B cell (primary cell): ENCODE results near the gene UBR4. TPM values are rescaled to one million over a fixed set of nuclear protein-coding genes. Genes with fewer than 3 reads are reported as not detected.
"Not testable (repeated sequence)": the region's sequence is repeated elsewhere in the genome, so short reads cannot be mapped to it uniquely, and the experiment has no call there.

Source experiments
- ATAC-seq: fragments of 200-7000 bp; cut with Tn5 transposase; one replicate; pipeline ENCODE4 v1.10.0; 2021; ENCODE audit warnings: low read depth, mild to moderate bottlenecking, moderate number of reproducible peaks, moderate library complexity
- CTCF ChIA-PET: fragments of 350-600 bp; sonication (Branson Sonifier 250); formaldehyde crosslinking; loops from one replicate; lab custom pipeline; 2021; ENCODE audit warnings: antibody characterized with exemption, inconsistent platforms; lab: Charles Lee
- POLR2A ChIA-PET: fragments of 350-600 bp; sonication (Branson Sonifier 250); formaldehyde crosslinking; loops from one replicate; lab custom pipeline; 2021; ENCODE audit warnings: antibody characterized with exemption; lab: Charles Lee
- DNase-seq: peaks from one replicate; pipeline ENCODE4 v3.0.0; 2013
- H2AFZ ChIP-seq: 2 replicates; pipeline ENCODE4 v1.6.1; 2012; ENCODE audit warnings: mild to moderate bottlenecking, low read depth, low read length; ENCODE audit not compliant: insufficient read depth, poor library complexity, severe bottlenecking
- H3K27ac ChIP-seq, 2 donors: 1 replicate in 1 of 2; 2 replicates in 1 of 2; pipeline ENCODE4 v1.5.1; 2012 to 2013; ENCODE audit warnings: low read length in 2 of 2, mild to moderate bottlenecking in 2 of 2, moderate library complexity in 1 of 2
- H3K27me3 ChIP-seq, 4 experiments: fragments of 200-600 bp in 1 of 4; sonication (generic) in 1 of 4; replicated peaks in 1 of 4; 1 replicate in 2 of 4; 2 replicates in 2 of 4; pipeline versions ENCODE4 v1.6.1 to v1.7.0; 2013 to 2016; ENCODE audit warnings: low read length in 3 of 4, mild to moderate bottlenecking in 2 of 4, mixed read lengths in 1 of 4, moderate library complexity in 1 of 4; ENCODE audit not compliant: insufficient read depth in 4 of 4, control insufficient read depth in 3 of 4; ENCODE audit errors: control extremely low read depth in 1 of 4
- H3K36me3 ChIP-seq, 2 experiments: replicated peaks in 1 of 2; 1 replicate in 1 of 2; 2 replicates in 1 of 2; pipeline versions ENCODE4 v1.6.1 to v1.7.1; 2013; ENCODE audit warnings: low read length in 1 of 2; ENCODE audit not compliant: insufficient read depth in 2 of 2, control insufficient read depth in 1 of 2; ENCODE audit errors: control extremely low read depth in 1 of 2, extremely low read depth in 1 of 2
- H3K4me1 ChIP-seq, 2 donors: fragments of 200-600 bp in 1 of 2; sonication (generic) in 1 of 2; 1 replicate in 1 of 2; 2 replicates in 1 of 2; pipeline versions ENCODE4 v1.5.1 to v1.6.1; 2013 to 2017; ENCODE audit warnings: low read length in 2 of 2; ENCODE audit not compliant: control insufficient read depth in 2 of 2, insufficient read depth in 2 of 2
- H3K4me2 ChIP-seq: replicated peaks from 2 replicates; pipeline ENCODE3; 2012; ENCODE audit warnings: mild to moderate bottlenecking, low read depth, low read length; ENCODE audit not compliant: poor library complexity, severe bottlenecking
- H3K4me3 ChIP-seq, 5 experiments: fragments of 200-600 bp in 1 of 5; sonication (generic) in 1 of 5; 1 replicate in 3 of 5; 2 replicates in 2 of 5; pipeline versions ENCODE4 v1.5.1 to v1.7.0; 2011 to 2016; ENCODE audit warnings: low read length in 4 of 5, mild to moderate bottlenecking in 4 of 5, low read depth in 2 of 5, control low read depth in 1 of 5, moderate library complexity in 1 of 5; ENCODE audit not compliant: insufficient read depth in 1 of 5; ENCODE audit errors: control extremely low read depth in 1 of 5, extremely low read depth in 1 of 5
- H3K79me2 ChIP-seq: fragments of 200-600 bp; sonication (generic); one replicate; pipeline ENCODE4 v1.6.0; 2016; ENCODE audit warnings: low read length; ENCODE audit not compliant: control insufficient read depth, insufficient read depth
- H3K9ac ChIP-seq: fragments of 200-600 bp; sonication (generic); 2 replicates; pipeline ENCODE4 v1.6.1; 2017; ENCODE audit warnings: mild to moderate bottlenecking, low read length, moderate library complexity
- H3K9me3 ChIP-seq, 3 donors: one replicate each; pipeline versions ENCODE4 v1.6.1 to v1.7.1; 2013; ENCODE audit warnings: low read length in 2 of 3; ENCODE audit not compliant: control insufficient read depth in 2 of 3, insufficient read depth in 1 of 3; ENCODE audit errors: control extremely low read depth in 1 of 3
- H4K20me1 ChIP-seq: 2 replicates; pipeline ENCODE4 v1.6.0; 2012; ENCODE audit warnings: mild to moderate bottlenecking, low read length; ENCODE audit not compliant: insufficient read depth, control insufficient read depth, poor library complexity, severe bottlenecking
- H3K27ac Mint-ChIP-seq: one replicate; pipeline ENCODE4 v1.8.0; 2021; ENCODE audit warnings: mixed read lengths
- H3K27me3 Mint-ChIP-seq: one replicate; pipeline ENCODE4 v1.8.0; 2021; ENCODE audit warnings: mixed read lengths
- H3K4me1 Mint-ChIP-seq: one replicate; pipeline ENCODE4 v1.8.0; 2021; ENCODE audit warnings: mixed read lengths
- H3K4me3 Mint-ChIP-seq: one replicate; pipeline ENCODE4 v1.8.0; 2021; ENCODE audit warnings: mixed read lengths
- H3K9me3 Mint-ChIP-seq: one replicate; pipeline ENCODE4 v1.8.0; 2022; ENCODE audit warnings: mixed read lengths; ENCODE audit not compliant: insufficient read depth
- CTCF ChIP-seq: fragments of 200-600 bp; IDR thresholded peaks from one replicate; pipeline ENCODE4 v1.8.0; 2022; ENCODE audit warnings: antibody characterized with exemption, mild to moderate bottlenecking
- EZH2 ChIP-seq: IDR thresholded peaks from 2 replicates; pipeline ENCODE4 v1.6.1; 2012; ENCODE audit warnings: borderline replicate concordance, low read depth, mild to moderate bottlenecking, moderate library complexity, low read length; ENCODE audit not compliant: insufficient read depth, poor library complexity, severe bottlenecking
- WGBS: methylation state at CpG from one replicate; pipeline ENCODE4 v1.1.5; 2013; ENCODE audit warnings: missing lambda C conversion rate; ENCODE audit not compliant: insufficient coverage; 5-methylcytosine and 5-hydroxymethylcytosine counted together
- intact Hi-C: fragments of 100-400 bp; cut with micrococcal nuclease; formaldehyde crosslinking; loops from one replicate; pipeline ENCODE4 v1.10.0; 2022
- polyA plus RNA-seq: library from polyadenylated mRNA; depleted of rRNA; stranded (reverse); fragments of >200 nt; gene quantifications from 2 replicates; pipeline ENCODE4 v1.2.3, GENCODE V29; 2012
- total RNA-seq, 2 donors: library from RNA; stranded (reverse); fragments of 120-200 nt in 1 of 2; gene quantifications; 1 replicate in 1 of 2; 2 replicates in 1 of 2; pipeline versions ENCODE4 v1.2.3 to v1.2.4, GENCODE V29; 2013 to 2022

Gene UBR4
- total and polyA plus RNA-seq, 2 donors (not counting 1 experiment from before 2014, with no cell fraction given), result 90.0 to 190 TPM

DNA sequence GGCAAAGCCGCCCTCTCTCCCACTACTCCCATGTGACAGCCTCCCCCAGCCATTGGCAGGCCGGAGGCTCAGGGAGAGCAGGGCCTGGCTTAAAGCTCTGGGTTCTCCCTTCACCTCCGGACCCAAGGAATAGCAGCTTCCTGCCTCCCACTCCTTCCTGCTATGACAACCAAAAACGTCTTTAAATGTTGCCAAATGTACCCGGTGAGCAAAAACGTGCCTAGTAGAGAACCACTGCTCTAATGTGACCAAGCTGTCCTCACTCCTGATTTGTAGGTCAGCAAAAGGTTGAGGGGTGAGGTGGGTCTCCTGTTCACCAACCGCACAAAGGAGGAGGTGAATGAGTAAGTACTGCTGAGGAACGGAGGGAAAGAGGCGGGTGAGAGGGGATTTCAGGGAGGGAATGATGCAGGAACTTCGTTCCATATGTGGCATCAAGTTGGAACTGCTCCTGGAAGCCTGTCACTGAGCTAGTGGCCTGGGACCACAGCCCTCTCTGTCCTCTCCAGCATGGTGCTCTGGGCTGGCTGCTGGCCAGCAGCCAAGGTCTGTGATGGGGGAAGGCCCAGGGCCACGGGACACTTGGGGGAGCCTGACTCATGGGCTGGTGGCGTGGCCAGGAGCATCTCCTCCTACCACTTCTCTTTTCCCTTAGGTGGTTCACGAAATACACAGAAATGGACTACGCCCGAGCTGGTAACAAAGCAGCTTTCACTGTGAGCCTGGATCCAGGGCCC lies 47.3 kb upstream of the UBR4 start:
- no peaks in the 10 kb centered on the region for H3K9me3 Mint-ChIP-seq
- Histone ChIP-seq H4K20me1 (peaks cover 38% of the 10 kb centered on the region), H3K79me2 (peaks cover 27% of the 10 kb centered on the region), H2AFZ (no peak overlapping the region), H3K36me3 (peaks cover 0 to 43% of the 10 kb centered on the region in 2 experiments), H3K9ac (no peak overlapping the region), H3K9me3 (no peaks in the 10 kb centered on the region), H3K27me3 (no peaks in the 10 kb centered on the region), H3K4me3 (no peak overlapping the region), H3K4me2 (no peak overlapping the region), H3K4me1 (peaks cover 13 to 20% of the 10 kb centered on the region in 2 donors), H3K27ac (no peak overlapping the region)
- intact Hi-C loops, result no loop called here
- H3K4me3 Mint-ChIP-seq, result no peak overlapping the region
- H3K27ac Mint-ChIP-seq, result no peak overlapping the region
- 76% methylated on average over 15 of the region's 15 CpGs for WGBS
- no peaks in the 10 kb centered on the region for H3K27me3 Mint-ChIP-seq
- DNase-seq, result no peak
- no peak for ATAC-seq
- ChIA-PET CTCF (interaction anchor here (1.2 kb wide), 1 partner anchor 325 kb away, joined by 3 read pairs; no protein-coding TSS in a partner anchor), POLR2A (no interaction called here)
- TF ChIP-seq EZH2 (no peak), CTCF (no peak)
- peaks cover 12% of the 10 kb centered on the region for H3K4me1 Mint-ChIP-seq

DNA sequence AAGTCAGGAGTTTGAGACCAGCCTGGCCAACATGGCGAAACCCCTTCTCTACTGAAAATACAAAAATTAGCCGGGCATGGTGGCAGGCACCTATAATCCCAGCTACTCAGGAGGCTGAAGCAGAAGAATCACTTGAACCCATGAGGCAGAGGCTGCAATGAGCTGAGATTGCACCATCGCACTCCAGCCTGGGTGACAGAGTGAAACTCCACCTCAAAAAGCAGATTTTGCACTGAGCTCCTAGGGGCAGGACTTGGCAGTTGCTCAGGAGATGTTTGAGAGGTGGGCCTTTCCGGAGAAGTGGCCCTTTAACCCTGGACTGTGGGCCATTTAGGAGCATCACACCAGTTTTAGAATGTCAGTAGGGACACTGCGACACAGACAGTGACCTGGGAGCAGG lies 46.2 kb upstream of the UBR4 start:
- peaks cover 13 to 26% of the 10 kb centered on the region in 2 donors for H3K4me1 ChIP-seq
- intact Hi-C loops, H3K9me3 ChIP-seq, H3K27ac ChIP-seq, H3K27ac Mint-ChIP-seq, H3K27me3 ChIP-seq, ATAC-seq, H3K4me3 Mint-ChIP-seq, H3K9me3 Mint-ChIP-seq, DNase-seq, H2AFZ ChIP-seq, H3K4me2 ChIP-seq, H3K4me3 ChIP-seq, H3K27me3 Mint-ChIP-seq, H3K9ac ChIP-seq, POLR2A ChIA-PET: not testable (repeated sequence)
- H3K79me2 ChIP-seq, result peaks cover 36% of the 10 kb centered on the region
- CTCF ChIA-PET, result interaction anchor here (1.2 kb wide), 1 partner anchor 326 kb away, joined by 3 read pairs; no protein-coding TSS in a partner anchor
- H3K4me1 Mint-ChIP-seq, result peaks cover 20% of the 10 kb centered on the region
- H4K20me1 ChIP-seq, result peaks cover 38% of the 10 kb centered on the region
- 95% methylated on average over 3 of the region's 5 CpGs for WGBS
- peaks cover 0 to 43% of the 10 kb centered on the region in 2 experiments for H3K36me3 ChIP-seq
